Stimulated activated CD8-positive, alpha-beta memory T cell treated with anti-CD3 and anti-CD28 coated beads, Interleukin-15, amount 100 ng/mL, for 24 hours (primary cell): Measurements from ENCODE around the gene LRRC71.

Source experiments
- DNase-seq: peaks from one replicate; pipeline ENCODE4 v3.0.0-alpha.2; 2020; ENCODE audit warnings: low read depth

LRRC71 gene

DNA sequence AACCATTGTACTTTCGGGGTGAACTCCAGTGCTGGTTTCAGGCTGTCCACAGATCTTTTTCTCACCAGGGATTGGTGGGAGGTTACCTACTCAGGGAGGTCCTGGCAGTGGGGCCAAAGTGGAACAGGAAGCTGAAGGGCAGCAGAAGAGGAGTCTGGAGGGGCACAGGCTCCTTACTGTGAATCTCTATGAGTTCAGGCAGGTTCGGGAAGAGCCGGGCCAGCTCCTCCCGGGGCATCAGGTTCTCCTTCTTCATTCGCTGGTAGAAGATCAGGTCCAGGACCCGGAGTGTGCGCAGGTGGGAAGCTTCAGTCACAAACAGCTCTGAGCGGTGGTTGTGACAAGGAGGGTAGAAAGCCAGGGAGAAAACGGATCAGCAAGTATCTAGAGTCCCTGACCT lies 26.7 kb downstream of the LRRC71 start:
- no peak for DNase-seq

DNA sequence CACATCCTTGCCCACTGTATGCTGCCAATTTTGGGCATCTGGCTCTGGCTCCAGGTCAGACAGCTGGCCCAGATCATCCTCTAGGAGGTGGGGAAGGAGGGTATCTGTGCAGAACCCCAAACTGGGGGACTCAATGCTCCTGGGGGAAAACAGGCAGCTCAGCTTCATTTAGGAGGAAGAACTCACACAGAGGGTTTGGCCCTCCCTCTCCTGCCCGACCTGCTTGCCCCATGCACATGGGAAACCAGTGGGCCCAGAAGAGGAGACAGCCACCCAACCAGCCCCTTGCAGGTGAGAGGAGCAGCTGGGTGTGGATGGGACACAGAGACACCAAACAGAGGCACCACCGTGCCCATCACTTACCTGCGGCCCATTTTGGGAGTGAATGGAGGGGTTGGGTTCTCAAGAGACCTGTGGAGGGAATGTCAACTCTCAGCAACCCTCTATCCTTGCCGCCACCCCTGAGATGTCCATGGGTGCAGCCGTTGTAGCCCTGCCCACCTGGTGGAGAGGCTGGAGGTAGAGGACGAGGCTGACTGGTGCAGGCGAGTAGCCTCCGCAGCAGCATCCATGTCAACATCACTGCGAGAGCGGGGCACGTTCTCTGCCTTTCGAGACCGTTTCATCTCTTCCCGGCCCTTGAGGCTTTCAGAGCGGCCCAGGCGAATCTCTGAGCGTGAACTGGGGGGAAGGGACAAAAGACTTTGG lies 27.5 kb downstream of the LRRC71 start:
- no peak for DNase-seq

DNA sequence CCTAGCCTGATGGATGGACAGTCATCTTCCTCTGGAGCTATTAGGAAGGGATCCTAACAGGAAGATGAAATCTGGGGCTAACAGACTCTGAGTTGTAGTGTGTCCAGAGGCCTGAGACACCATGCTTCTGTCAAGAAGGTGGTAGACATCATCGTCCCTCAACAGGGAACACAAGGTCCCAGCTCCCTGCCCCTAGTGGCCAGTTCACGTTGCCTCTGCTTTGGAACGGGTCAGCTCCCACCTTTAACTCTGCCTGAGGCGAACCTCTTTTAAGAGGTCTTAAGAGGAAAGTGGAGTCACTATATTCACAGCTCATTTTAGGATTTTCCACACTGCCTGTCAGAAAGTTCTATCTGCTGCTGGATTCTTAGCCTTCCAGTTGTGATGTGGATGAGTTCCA lies 28.3 kb downstream of the LRRC71 start:
- DNase-seq, result no peak

DNA sequence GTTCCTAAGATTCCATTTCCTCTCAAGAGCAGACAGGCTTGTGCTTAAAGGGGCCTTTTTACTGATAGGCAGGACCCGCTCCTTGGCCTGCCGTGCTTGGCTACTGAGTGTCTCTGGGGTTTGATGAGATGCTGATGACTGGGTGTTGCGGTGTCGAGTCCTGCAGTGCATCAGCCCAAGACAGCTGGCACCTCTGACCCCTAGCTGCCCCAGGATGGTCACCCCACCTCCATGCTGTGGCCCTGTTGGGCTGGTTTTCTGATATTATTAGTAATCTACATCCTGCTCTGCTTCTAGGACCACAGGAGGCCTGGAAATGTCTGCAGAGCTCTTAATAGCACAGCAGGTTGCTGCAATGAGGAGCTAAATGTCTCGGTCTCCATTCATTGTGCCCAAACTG lies 28.7 kb downstream of the LRRC71 start:
- no peak for DNase-seq

DNA sequence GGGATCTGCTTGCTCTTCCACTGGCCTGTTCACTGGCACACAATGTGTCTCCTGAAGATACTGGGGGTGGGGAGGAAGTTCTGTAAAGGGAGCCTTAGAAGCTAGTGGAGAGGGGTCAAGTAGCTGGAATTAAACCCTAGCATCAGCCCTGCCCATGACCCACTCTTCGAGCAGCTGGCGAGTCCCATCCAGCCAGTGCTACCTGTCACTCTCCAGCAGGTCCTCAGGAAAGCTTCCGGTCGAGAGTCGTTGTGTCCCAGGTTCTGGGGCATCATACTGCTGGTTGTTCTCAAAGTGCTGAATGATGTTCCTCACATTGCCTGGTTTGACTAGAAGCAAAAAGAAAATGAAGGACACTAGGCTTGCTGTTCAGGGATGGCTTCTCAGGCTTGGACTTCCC lies 30.9 kb downstream of the LRRC71 start:
- DNase-seq, result no peak

DNA sequence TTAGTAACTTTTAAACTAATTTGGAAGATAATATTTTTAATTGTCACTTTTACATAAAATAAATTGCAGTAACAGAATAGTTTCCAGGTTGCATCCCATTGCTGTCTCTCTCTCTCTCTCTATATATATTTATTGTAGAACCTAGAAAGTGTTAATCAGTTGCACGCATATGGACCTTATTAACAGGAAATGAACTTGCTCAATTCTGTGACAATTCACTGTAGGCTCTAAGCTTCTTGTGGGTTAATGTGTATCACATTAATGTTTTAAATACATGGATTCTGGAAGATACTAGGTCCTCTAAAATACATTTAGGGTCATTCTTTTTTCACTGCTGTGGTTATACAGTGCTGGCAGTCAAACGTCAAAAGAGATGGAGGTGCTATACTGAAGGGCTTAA lies 33.1 kb downstream of the LRRC71 start:
- no peak for DNase-seq

DNA sequence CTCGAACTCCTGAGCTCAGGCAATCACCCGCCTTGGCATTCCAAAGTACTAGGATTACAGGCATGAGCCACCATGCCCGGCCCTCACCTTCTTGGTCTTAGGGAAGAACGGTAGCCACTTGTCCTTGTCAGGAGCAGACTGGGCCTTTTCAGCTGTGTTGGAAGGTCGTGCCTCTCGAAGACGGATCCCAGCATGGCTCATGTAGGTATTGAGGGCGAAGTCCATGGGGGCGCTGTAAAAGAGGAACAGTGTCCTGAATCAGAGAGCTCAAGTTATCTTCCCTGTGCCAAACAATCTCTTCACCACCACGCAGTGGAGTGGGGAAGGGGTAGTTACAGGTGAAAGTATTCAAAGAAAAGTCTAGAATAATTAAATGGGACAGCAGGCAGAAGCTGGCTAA lies 35.9 kb downstream of the LRRC71 start:
- no peak for DNase-seq

DNA sequence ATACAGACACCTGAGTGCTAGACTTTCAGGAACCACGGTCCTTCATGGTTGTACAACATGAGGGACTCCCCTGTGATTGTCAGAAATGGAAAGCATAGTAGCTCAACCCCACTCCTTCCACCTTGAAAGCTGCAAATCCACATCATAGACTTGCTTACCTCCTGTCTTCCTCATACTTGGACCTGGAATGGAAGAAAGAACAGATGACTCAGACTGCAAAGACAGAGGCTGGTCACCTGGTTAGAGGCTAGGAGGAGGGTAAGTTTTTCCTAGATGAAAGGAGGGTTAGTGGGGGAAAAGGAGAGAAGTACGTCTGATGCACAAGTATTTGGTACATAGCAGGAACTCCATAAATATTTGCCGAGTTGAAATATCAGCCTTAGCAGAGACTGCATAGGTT lies 37.2 kb downstream of the LRRC71 start:
- DNase-seq, result no peak

DNA sequence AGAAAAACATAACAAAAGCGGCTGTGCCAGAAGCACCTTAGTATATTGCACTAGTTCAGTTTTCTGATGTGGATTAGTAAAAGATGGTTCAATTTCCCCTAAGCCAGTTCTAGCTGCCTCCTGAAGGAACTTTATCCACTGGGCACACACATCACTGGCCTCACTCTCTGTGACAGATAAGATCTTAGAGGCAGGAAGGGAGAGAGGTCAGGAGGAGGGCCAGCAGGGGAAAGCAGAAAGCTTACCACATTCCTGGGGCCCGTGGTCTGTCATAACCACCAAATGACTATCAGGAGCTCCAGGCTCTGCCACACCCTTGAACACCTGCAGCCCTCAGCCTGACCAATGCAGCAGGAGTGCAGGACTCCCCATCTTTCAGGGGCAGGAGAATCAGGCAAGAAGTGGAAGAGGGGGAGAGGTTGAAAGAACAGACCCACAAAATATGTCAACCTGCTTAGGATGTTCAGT lies 37.8 kb downstream of the LRRC71 start:
- no peak for DNase-seq

DNA sequence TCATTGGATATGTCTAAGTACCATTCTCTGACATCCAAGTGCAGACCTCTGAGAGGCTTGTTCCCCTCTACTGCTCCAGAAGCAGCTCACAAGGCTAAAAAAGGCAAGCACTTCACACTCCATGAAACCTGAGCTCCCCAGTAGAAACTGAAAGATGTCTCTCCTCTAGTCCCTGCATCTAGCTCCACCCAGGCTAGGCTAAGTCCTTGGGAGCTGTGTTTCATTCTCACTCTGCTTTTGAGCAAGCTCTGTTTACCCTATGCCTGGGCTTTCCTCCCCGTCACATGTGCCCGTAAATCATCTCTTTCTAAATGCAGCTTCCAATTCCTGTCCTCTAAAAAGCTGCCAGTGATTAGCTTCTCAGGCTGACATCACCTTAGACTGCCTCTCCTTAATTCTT lies 39.0 kb downstream of the LRRC71 start:
- DNase-seq, result no peak

DNA sequence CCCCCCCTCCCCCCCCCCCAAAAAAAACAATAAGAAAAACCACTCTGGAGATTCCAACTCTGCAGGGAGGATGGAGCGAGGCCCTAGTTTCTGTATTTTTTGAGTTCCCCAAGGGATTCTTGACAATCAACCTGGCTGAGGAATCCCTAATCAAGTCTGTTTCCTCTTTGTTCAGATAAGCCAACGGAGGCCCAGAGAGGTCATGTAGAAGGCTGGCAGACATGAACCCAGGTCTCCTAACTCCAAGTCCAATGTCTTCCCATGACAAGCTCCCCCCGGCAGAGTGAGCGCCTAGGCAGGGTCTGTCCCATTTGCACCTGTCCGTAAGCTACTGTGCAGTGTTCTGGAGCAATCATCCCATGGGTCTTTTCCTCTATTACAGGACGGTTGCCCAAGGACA lies 39.5 kb downstream of the LRRC71 start:
- no peak for DNase-seq

DNA sequence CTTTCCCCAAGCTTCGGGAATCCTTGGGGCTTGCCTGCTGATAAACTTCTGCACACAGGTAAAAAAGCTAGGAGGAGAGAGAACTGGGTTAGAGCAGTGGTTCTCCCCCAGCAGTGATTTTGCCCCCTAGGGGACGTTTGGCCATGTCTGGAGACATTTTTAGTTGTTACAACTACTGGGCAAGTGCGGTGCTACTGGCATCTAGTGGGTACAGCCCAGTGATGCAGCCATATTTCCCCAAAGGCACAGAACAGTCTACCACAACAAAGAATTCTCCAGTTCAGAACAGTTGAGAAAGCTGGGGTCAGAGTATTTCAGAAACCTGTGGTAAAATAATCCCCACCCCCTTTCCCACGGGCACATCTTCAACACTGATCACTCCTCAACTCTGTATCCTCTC lies 41.3 kb downstream of the LRRC71 start:
- no peak for DNase-seq

DNA sequence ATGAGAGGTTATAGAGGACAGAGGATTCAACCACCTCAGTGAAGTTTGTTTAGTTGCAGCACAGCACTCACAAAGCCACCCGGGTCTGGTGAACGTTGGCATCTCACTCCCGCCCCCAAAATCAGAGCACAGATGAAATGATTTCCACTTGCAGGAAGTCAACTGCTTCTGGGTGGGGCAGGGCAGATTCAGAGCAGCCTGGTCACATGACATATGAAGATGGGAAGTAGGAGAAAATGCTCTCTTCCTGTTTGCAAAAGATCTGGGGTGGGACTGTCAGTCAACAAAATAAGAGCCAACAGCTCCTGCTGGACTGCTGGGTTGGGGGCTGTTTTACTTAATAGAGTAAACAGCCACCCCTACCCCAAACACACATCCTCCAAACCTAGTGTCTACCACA lies 43.2 kb downstream of the LRRC71 start:
- no peak for DNase-seq

DNA sequence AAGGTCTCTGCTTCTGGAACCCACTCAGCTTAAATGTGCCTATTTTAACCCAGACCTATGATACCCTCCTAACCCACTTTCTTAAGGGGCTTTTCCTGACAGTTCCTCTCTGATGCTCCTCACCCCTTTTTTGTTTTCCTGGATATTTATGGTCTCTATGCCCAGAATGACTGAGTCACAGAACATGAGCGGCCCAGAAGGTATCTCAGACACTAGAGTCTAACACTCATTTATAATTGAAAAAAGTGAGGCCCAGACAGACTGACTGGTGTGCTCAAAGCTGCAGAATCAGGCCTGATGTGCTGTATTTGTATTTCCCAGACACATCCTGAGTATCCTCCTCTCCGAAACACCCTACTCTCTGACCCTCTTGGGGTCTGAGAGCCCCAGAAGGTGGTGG lies 44.0 kb downstream of the LRRC71 start:
- no peak for DNase-seq

DNA sequence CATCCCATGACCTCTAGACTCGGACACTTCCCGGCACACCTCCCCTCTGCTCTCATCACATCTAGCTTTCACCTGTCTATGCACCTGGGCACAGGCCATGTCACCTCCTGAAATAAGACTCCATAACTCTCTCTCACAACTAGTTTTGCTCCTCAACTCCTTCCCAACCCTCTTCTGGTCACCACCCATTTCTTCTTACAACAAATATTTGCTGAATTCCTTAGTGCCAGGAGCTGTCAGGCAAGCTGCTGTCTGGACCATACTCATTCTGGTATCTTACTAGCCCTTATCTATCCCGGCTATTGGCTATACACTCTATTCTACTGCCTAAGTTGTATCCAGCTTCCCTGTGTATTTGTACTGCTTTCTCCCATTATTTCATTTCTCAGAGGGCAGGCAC lies 49.1 kb downstream of the LRRC71 start:
- no peak for DNase-seq

DNA sequence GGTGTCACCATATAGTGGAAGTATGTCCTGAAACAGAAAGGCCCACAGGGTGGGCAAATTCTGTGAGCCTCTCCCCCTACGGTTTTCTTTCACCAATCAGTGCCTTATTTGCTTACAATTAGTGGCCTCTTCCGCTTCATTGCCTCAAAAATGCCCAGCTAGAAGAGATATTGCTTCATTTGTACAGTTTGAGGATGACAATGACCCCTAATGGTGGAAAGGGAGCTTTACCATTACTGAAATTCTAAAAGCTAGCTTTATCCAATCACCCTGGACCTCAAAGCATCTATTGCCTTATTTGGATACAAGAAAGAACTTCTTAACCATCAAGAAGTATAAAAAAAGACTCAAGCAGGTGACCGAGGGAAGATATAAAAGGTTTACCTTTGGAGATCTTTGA lies 49.6 kb downstream of the LRRC71 start:
- DNase-seq, result no peak

DNA sequence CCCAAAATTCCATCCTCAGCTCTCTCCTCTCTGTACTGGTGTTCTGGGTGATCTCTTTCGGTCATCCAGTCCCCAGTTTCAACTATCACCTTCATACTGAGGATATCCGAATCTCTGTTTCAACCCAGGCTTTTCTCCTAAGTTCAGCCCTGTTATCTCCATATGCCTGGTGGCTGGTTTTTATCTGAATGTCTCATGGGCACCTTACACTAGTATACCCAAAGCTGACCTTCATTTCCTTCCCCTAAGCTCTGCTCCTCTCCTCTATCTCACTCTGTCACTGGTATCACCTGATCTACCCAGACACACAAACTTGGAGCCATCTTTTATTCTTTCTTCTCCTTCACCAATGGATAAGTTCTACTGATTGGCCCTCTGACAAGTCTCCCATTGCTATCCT lies 53.0 kb downstream of the LRRC71 start:
- no peak for DNase-seq

DNA sequence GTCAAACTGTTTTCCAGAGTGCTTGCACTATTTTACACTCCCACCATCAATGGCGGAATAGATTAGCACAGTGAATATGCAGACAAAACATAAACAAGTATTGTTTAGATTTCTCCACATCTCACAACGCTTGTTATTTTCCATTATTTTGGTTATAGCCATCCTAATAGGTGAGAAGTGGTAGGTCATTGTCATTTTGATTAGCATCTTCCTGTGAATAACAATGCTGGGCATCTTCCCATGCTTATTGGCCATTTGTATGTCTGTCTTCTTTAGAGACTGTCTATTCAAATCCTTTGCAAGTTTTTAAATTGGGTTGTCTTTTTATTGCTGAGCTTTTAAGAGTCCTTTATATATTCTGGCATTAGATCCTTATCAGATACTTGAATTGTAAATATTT lies 54.7 kb downstream of the LRRC71 start:
- no peak for DNase-seq

DNA sequence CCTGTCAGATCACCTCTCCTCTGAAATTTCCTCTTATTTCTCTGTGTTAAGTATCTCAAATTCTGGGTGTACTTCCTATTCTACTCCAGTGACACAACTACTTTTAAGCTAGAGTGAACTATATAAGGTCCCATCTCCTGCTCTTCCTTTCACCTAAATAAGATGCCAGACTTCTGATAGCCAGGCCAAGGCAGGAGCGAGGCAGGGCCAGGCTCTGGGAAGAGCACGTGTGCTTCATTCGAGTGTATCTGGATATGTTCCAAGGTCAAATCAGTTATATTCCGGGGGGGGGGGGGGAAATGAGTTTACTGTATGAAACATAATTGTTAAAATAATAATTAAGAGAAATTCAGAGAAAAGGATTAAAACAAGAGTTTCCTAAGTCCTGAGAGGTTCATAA lies 60.1 kb downstream of the LRRC71 start:
- DNase-seq, result no peak
